SK-N-SH treated with all-trans-retinoic acid at 6 μM for 48 hours (cell line): ENCODE results near the gene PHF13.

ENCODE experiments used
- BACH2 ChIP-seq: fragments of 250-450 bp; sonication (Bioruptor Pico); IDR thresholded peaks from 2 replicates; pipeline ENCODE4 v1.9.0; 2021; ENCODE audit warnings: mild to moderate bottlenecking, borderline replicate concordance
- ESRRG ChIP-seq: fragments of 250-450 bp; sonication (Bioruptor Pico); IDR thresholded peaks from 2 replicates; pipeline ENCODE4 v1.6.1; 2021; ENCODE audit warnings: mild to moderate bottlenecking
- GLIS3 ChIP-seq: fragments of 250-450 bp; sonication (Bioruptor Pico); IDR thresholded peaks from 2 replicates; pipeline ENCODE4 v1.5.0; 2020; ENCODE audit warnings: mild to moderate bottlenecking, moderate library complexity
- PPARA ChIP-seq: fragments of 250-450 bp; sonication (Bioruptor Pico); IDR thresholded peaks from 2 replicates; pipeline ENCODE4 v1.5.0; 2020; ENCODE audit warnings: mild to moderate bottlenecking, borderline replicate concordance
- SNAI2 ChIP-seq: fragments of 250-450 bp; sonication (Bioruptor Pico); IDR thresholded peaks from 2 replicates; pipeline ENCODE4 v1.5.0; 2020; ENCODE audit warnings: mild to moderate bottlenecking, moderate library complexity
- ZNF8 ChIP-seq: fragments of 450-650 bp; formaldehyde crosslinking; IDR thresholded peaks from 2 replicates; pipeline ENCODE4 v1.5.0; 2020; ENCODE audit warnings: mild to moderate bottlenecking, moderate library complexity
- TF ChIP-seq, protein P1 (sequence below): fragments of 250-450 bp; sonication (Bioruptor Pico); IDR thresholded peaks from 2 replicates; pipeline ENCODE4 v1.8.0; 2020; ENCODE audit warnings: mild to moderate bottlenecking, moderate library complexity, borderline replicate concordance

DNA sequence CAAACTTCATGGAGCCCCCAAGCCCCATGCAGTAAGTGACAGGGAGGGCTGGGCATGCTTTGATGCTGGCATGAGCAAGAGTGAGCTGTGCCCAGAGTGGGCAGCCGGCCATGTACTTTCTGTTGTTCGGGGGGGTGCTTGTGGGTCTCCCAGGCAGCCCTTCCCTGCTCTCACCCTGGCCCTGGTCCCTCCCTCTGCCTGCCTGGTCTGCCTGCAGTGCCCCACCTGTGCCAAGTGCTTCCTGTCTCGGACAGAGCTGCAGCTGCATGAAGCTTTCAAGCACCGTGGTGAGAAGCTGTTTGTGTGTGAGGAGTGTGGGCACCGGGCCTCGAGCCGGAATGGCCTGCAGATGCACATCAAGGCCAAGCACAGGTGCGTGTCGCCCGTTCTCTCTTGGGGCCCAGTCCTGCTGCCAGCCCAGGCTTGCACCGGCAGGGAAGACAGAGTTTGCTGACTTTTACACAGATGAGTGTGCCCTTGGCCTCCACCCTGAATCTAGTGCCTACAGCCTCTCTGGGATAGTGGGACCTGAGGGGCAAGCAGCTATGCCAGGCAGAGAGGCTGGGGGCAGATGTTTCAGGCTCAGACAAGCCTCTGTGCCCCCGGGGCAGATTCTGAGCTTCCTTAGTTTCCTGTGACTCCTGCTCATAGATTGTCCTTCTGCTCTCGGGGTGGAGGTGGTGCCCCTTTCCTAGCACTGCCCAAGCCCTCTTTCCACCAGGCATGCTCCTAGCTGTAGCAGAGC is 26.1 kb upstream of the PHF13 start:
- TF ChIP-seq GLIS3 (CRISPR knock-in tag), result no peak
- TF ChIP-seq, protein P1, sequence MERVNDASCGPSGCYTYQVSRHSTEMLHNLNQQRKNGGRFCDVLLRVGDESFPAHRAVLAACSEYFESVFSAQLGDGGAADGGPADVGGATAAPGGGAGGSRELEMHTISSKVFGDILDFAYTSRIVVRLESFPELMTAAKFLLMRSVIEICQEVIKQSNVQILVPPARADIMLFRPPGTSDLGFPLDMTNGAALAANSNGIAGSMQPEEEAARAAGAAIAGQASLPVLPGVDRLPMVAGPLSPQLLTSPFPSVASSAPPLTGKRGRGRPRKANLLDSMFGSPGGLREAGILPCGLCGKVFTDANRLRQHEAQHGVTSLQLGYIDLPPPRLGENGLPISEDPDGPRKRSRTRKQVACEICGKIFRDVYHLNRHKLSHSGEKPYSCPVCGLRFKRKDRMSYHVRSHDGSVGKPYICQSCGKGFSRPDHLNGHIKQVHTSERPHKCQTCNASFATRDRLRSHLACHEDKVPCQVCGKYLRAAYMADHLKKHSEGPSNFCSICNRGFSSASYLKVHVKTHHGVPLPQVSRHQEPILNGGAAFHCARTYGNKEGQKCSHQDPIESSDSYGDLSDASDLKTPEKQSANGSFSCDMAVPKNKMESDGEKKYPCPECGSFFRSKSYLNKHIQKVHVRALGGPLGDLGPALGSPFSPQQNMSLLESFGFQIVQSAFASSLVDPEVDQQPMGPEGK (CRISPR knock-in tag), result no peak
- no peak for TF ChIP-seq PPARA (CRISPR knock-in tag)
- TF ChIP-seq ESRRG (CRISPR knock-in tag), result no peak
- no peak for TF ChIP-seq ZNF8 (CRISPR knock-in tag)
- no peak for TF ChIP-seq BACH2
- no peak for TF ChIP-seq SNAI2 (CRISPR knock-in tag)
